ENCODE data around the gene RGS3.

- TF ChIP-seq BCL3 (IDR thresholded peaks at IDR 0.05) (no peak), POLR2A (IDR thresholded peaks at IDR 0.05; ENCODE audit: low read length) (no peak), RAD21 (conservative IDR thresholded peaks at IDR 0.05 in 1 of 2, IDR thresholded peaks at IDR 0.05 in 1 of 2) (no peak), CBX2 (IDR thresholded peaks at IDR 0.05; ENCODE audit: borderline replicate concordance, low read depth) (no peak), BHLHE40 (IDR thresholded peaks at IDR 0.05; ENCODE audit: low read depth, low read length) (no peak), RARB (CRISPR knock-in tag; IDR thresholded peaks at IDR 0.05) (no peak), MAX (IDR thresholded peaks at IDR 0.05) (no peak)
- TF ChIP-seq, protein P1, sequence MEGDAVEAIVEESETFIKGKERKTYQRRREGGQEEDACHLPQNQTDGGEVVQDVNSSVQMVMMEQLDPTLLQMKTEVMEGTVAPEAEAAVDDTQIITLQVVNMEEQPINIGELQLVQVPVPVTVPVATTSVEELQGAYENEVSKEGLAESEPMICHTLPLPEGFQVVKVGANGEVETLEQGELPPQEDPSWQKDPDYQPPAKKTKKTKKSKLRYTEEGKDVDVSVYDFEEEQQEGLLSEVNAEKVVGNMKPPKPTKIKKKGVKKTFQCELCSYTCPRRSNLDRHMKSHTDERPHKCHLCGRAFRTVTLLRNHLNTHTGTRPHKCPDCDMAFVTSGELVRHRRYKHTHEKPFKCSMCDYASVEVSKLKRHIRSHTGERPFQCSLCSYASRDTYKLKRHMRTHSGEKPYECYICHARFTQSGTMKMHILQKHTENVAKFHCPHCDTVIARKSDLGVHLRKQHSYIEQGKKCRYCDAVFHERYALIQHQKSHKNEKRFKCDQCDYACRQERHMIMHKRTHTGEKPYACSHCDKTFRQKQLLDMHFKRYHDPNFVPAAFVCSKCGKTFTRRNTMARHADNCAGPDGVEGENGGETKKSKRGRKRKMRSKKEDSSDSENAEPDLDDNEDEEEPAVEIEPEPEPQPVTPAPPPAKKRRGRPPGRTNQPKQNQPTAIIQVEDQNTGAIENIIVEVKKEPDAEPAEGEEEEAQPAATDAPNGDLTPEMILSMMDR (IDR thresholded peaks at IDR 0.05) = no peak
Measured at GRCh38 chr9:113476511-113476916, 13.0 kb downstream of the RGS3 start.

Measured in A549 (cell line).